HepG2 (cell line): ENCODE measurements around the gene SULT6B1. TPM values are rescaled to one million over a fixed set of nuclear protein-coding genes. Genes with fewer than 3 reads are reported as not detected.

Experiments
- CCDC6 ChIP-seq: sonication (generic); formaldehyde crosslinking; IDR thresholded peaks from 2 replicates; pipeline ENCODE4 v1.8.1; 2022; ENCODE audit warnings: mild to moderate bottlenecking, missing genetic modification reagents, moderate library complexity
- CHD4 ChIP-seq: fragments of 200-600 bp; sonication (generic); IDR thresholded peaks from 2 replicates; pipeline ENCODE4 v1.7.0; 2017; ENCODE audit warnings: mild to moderate bottlenecking, low read length, borderline replicate concordance
- GATA4 ChIP-seq: sonication (generic); IDR thresholded peaks from 2 replicates; pipeline ENCODE4 v1.6.1; 2016; ENCODE audit warnings: antibody characterized with exemption, low read depth, borderline replicate concordance
- MAZ ChIP-seq, 2 experiments: sonication (generic) in 1 of 2; formaldehyde crosslinking in 1 of 2; IDR thresholded peaks; 2 replicates each; pipeline versions ENCODE4 v1.5.0 to v1.6.1; 2012 to 2020; ENCODE audit warnings: low read depth in 2 of 2, mild to moderate bottlenecking in 2 of 2, borderline replicate concordance in 1 of 2, improper control_type of control experiment in 1 of 2, low read length in 1 of 2, missing genetic modification reagents in 1 of 2, moderate library complexity in 1 of 2
- MEF2D ChIP-seq: sonication (generic); formaldehyde crosslinking; IDR thresholded peaks from 2 replicates; pipeline ENCODE4 v1.5.1; 2020; ENCODE audit warnings: mild to moderate bottlenecking, missing genetic modification reagents
- NCOA5 ChIP-seq: sonication (generic); formaldehyde crosslinking; IDR thresholded peaks from 2 replicates; pipeline ENCODE4 v1.4.0; 2020; ENCODE audit warnings: missing genetic modification reagents
- NFE2L2 ChIP-seq: fragments of 150-350 bp; IDR thresholded peaks from 2 replicates; pipeline ENCODE4 v1.6.1; 2014; ENCODE audit warnings: low read length
- RBAK ChIP-seq: sonication (generic); formaldehyde crosslinking; IDR thresholded peaks from 2 replicates; pipeline ENCODE4 v1.5.1; 2020; ENCODE audit warnings: mild to moderate bottlenecking, missing genetic modification reagents
- RORA ChIP-seq: sonication (generic); formaldehyde crosslinking; IDR thresholded peaks from 2 replicates; pipeline ENCODE4 v1.5.0; 2020; ENCODE audit warnings: mild to moderate bottlenecking, missing genetic modification reagents, moderate library complexity
- SRSF4 ChIP-seq: fragments of 200-400 bp; formaldehyde crosslinking; IDR thresholded peaks from one replicate; pipeline ENCODE4 v1.6.1; 2018; ENCODE audit warnings: mild to moderate bottlenecking, low read depth, low read length, moderate library complexity; ENCODE audit not compliant: poor library complexity, severe bottlenecking
- TCF12 ChIP-seq, 2 experiments: fragments of 450-650 bp in 1 of 2; sonication (generic) in 1 of 2; formaldehyde crosslinking in 1 of 2; IDR thresholded peaks; 2 replicates each; pipeline versions ENCODE4 v1.6.1 to v1.8.0; 2017 to 2022; ENCODE audit warnings: antibody characterized with exemption in 1 of 2, mild to moderate bottlenecking in 1 of 2, missing genetic modification reagents in 1 of 2, moderate library complexity in 1 of 2
- U2AF2 ChIP-seq: fragments of 200-400 bp; formaldehyde crosslinking; IDR thresholded peaks from 2 replicates; pipeline ENCODE4 v1.6.1; 2017; ENCODE audit warnings: low read depth, mild to moderate bottlenecking, low read length
- ZFP36L2 ChIP-seq: sonication (generic); formaldehyde crosslinking; IDR thresholded peaks from 2 replicates; pipeline ENCODE4 v1.4.0; 2020; ENCODE audit warnings: missing genetic modification reagents
- ZFP82 ChIP-seq: sonication (generic); formaldehyde crosslinking; IDR thresholded peaks from 2 replicates; pipeline ENCODE4 v1.5.1; 2020; ENCODE audit warnings: mild to moderate bottlenecking, missing genetic modification reagents, borderline replicate concordance
- ZNF335 ChIP-seq: sonication (generic); formaldehyde crosslinking; IDR thresholded peaks from 2 replicates; pipeline ENCODE4 v1.4.0; 2020; ENCODE audit warnings: missing genetic modification reagents
- ZNF354B ChIP-seq: sonication (generic); formaldehyde crosslinking; IDR thresholded peaks from 2 replicates; pipeline ENCODE4 v1.8.0; 2022; ENCODE audit warnings: mild to moderate bottlenecking, missing genetic modification reagents
- ZNF468 ChIP-seq: sonication (generic); formaldehyde crosslinking; IDR thresholded peaks from 2 replicates; pipeline ENCODE4 v1.8.0; 2022; ENCODE audit warnings: mild to moderate bottlenecking, moderate library complexity, missing genetic modification reagents
- ZNF660 ChIP-seq: sonication (generic); formaldehyde crosslinking; IDR thresholded peaks from 2 replicates; pipeline ENCODE4 v1.5.1; 2020; ENCODE audit warnings: mild to moderate bottlenecking, low read depth, missing genetic modification reagents, borderline replicate concordance
- ZNF782 ChIP-seq: sonication (generic); formaldehyde crosslinking; IDR thresholded peaks from 2 replicates; pipeline ENCODE4 v1.4.0; 2020; ENCODE audit warnings: missing genetic modification reagents, mild to moderate bottlenecking, borderline replicate concordance
- polyA plus RNA-seq, 8 experiments: library from polyadenylated mRNA; depleted of rRNA in 3 of 8; stranded (reverse) in 7 of 8; unstranded in 1 of 8; fragments of >200 nt; fragmentation: Illumina TruSeq in 4 of 8; extraction: Trizol in 4 of 8; gene quantifications; 2 replicates each; pipeline versions ENCODE4 v1.2.1 to v1.2.3, GENCODE V29; 2011 to 2016; ENCODE audit warnings: low read depth in 4 of 8, missing spikeins in 1 of 8, mixed read lengths in 1 of 8; ENCODE audit not compliant: insufficient read depth in 1 of 8
- total RNA-seq, 5 experiments: library from RNA; depleted of rRNA; stranded (reverse); fragments of >200 nt; fragmentation: Illumina TruSeq; extraction: Trizol; gene quantifications; 2 replicates each; pipeline ENCODE4 v1.2.3, GENCODE V29; 2016; ENCODE audit warnings: low read depth in 1 of 5
- TF ChIP-seq, protein P1 (sequence below), 2 experiments: sonication (generic) in 1 of 2; formaldehyde crosslinking in 1 of 2; IDR thresholded peaks; 2 replicates each; pipeline versions ENCODE4 v1.5.1 to v1.6.1; 2011 to 2020; ENCODE audit warnings: borderline replicate concordance in 1 of 2, low read depth in 1 of 2, low read length in 1 of 2, mild to moderate bottlenecking in 1 of 2, missing genetic modification reagents in 1 of 2, moderate library complexity in 1 of 2
- TF ChIP-seq, protein P2 (sequence below): sonication (generic); formaldehyde crosslinking; IDR thresholded peaks from 2 replicates; pipeline ENCODE4 v1.4.0; 2020; ENCODE audit warnings: missing genetic modification reagents

Gene SULT6B1
- total and polyA plus RNA-seq, 2 of the 13 experiments (the other 11 are each of a cell fraction or from before 2014, with no cell fraction given): not detected

DNA sequence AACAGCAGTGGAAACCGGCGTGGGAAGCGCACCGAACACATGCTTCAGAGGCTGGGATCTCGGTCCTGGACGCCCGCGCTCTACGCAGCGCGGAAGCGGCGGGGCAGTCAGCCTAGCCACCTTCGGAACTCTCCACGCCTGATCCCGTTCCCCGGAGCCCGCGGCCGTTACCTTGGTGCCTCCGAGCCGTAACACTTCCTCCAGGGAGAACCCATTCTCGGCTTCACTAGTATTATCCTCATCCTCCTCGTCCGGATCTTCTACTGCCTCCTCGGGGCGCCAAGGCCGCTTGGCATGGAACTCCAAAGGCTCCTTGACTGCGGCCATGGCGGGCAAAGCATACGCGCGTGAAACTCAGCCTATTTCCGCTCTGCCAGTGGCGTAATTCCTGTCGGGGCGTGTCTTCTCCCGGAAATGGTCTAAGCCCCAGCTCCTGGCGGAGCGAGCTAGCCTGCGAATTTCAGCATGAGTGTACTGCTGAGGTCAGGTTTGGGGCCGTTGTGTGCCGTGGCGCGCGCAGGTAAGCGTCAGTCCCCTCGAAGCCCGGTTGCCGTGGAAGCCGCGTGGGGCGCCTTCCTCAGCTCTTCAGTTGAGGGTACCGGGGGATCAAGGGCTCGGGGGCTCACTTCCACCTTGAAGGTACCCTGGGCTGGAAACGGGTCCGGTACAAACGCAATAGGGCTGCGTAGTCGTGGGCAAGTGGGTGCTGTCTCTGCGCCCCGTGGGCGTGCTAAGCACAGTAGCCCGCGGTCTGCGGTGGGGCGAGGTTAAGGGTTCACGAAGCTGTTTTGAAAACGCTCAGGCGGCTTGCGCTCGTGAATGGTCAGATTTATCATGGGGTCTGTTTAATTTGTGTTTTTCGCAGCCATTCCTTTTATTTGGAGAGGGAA lies 43.0 kb upstream of the SULT6B1 start, which contains the start of the genes CEBPZ and NDUFAF7 (continued):
- TF ChIP-seq, protein P1, sequence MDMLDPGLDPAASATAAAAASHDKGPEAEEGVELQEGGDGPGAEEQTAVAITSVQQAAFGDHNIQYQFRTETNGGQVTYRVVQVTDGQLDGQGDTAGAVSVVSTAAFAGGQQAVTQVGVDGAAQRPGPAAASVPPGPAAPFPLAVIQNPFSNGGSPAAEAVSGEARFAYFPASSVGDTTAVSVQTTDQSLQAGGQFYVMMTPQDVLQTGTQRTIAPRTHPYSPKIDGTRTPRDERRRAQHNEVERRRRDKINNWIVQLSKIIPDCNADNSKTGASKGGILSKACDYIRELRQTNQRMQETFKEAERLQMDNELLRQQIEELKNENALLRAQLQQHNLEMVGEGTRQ (IDR thresholded peaks at IDR 0.05; ENCODE audit: low read depth, low read length): no peak
- TF ChIP-seq, protein P1 (CRISPR knock-in tag; IDR thresholded peaks at IDR 0.05; ENCODE audit: borderline replicate concordance): peak; percentile 28; the same call in 1 of the 2 replicates
- TF ChIP-seq CCDC6 (CRISPR knock-in tag) (peak; percentile 94), ZNF354B (CRISPR knock-in tag) (peak; percentile 87; the same call in 1 of the 2 replicates), NFE2L2 (no peak), U2AF2 (no peak), ZFP82 (CRISPR knock-in tag) (peak; percentile 98; the same call in 1 of the 2 replicates), ZNF335 (0 out of 2 replicates have a peak, but pooled peaks have one; percentile 73), MEF2D (CRISPR knock-in tag) (peak; percentile 89), NCOA5 (CRISPR knock-in tag) (no peak), TCF12 (IDR thresholded peaks at IDR 0.05) (no peak), TCF12 (CRISPR knock-in tag; IDR thresholded peaks at IDR 0.05) (0 out of 2 replicates have a peak, but pooled peaks have one; percentile 14), MAZ (IDR thresholded peaks at IDR 0.05; ENCODE audit: borderline replicate concordance, low read depth, low read length) (peak; percentile 64; the same call in 1 of the 2 replicates), MAZ (CRISPR knock-in tag; IDR thresholded peaks at IDR 0.05; ENCODE audit: low read depth) (peak; percentile 71), RORA (CRISPR knock-in tag) (peak; percentile 97; the same call in 1 of the 2 replicates), SRSF4 (no peak), ZNF468 (CRISPR knock-in tag) (peak; percentile 92; the same call in 1 of the 2 replicates), GATA4 (peak; percentile 80; the same call in 1 of the 2 replicates), ZFP36L2 (CRISPR knock-in tag) (no peak; the same call in 1 of the 2 replicates), ZNF782 (CRISPR knock-in tag) (no peak; the same call in 1 of the 2 replicates), RBAK (CRISPR knock-in tag) (0 out of 2 replicates have a peak, but pooled peaks have one; percentile 65), ZNF660 (CRISPR knock-in tag) (0 out of 2 replicates have a peak, but pooled peaks have one; percentile 18), CHD4 (no peak)
- TF ChIP-seq, protein P2, sequence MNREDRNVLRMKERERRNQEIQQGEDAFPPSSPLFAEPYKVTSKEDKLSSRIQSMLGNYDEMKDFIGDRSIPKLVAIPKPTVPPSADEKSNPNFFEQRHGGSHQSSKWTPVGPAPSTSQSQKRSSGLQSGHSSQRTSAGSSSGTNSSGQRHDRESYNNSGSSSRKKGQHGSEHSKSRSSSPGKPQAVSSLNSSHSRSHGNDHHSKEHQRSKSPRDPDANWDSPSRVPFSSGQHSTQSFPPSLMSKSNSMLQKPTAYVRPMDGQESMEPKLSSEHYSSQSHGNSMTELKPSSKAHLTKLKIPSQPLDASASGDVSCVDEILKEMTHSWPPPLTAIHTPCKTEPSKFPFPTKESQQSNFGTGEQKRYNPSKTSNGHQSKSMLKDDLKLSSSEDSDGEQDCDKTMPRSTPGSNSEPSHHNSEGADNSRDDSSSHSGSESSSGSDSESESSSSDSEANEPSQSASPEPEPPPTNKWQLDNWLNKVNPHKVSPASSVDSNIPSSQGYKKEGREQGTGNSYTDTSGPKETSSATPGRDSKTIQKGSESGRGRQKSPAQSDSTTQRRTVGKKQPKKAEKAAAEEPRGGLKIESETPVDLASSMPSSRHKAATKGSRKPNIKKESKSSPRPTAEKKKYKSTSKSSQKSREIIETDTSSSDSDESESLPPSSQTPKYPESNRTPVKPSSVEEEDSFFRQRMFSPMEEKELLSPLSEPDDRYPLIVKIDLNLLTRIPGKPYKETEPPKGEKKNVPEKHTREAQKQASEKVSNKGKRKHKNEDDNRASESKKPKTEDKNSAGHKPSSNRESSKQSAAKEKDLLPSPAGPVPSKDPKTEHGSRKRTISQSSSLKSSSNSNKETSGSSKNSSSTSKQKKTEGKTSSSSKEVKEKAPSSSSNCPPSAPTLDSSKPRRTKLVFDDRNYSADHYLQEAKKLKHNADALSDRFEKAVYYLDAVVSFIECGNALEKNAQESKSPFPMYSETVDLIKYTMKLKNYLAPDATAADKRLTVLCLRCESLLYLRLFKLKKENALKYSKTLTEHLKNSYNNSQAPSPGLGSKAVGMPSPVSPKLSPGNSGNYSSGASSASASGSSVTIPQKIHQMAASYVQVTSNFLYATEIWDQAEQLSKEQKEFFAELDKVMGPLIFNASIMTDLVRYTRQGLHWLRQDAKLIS (CRISPR knock-in tag): peak; percentile 89; the same call in 1 of the 2 replicates
